Measurements from ENCODE around the gene IFT81. TPM values are rescaled to one million over a fixed set of nuclear protein-coding genes. Genes with fewer than 3 reads are reported as not detected.

The IFT81 gene
- total and polyA plus RNA-seq, 8 donors: 2.0 to 50.2 (median 6.9) TPM

DNA sequence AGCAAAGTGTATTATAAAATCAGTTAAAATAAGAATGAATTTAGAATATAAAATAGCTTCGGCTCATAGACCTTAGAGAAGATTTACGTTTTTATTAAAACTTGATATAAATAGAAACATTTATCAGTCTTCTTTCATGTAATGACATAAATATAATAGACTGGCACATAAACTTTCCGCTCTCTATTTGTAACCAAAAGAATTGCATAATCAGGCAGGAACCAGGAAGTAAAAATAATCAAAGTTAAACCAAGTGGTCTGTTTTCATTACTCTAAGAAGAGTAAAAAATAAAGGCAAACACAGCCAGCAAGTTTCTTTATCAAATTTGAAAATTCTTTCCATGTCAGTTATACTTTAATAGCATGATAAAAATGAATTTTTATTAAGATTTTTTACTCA, 110.6 kb downstream of the IFT81 start:
- Histone ChIP-seq H3K4me3 (no peak overlapping the region), H3K27me3 (no peaks in the 10 kb centered on the region), H3K9me3 (no peaks in the 10 kb centered on the region), H3K27ac (peak overlapping the region in 2 of 5 donors; percentile 54 to 60), H3K36me3 (no peaks in the 10 kb centered on the region), H3K4me1 (peaks cover 3 to 20% (median 8%) of the 10 kb centered on the region in 4 donors)
- intact Hi-C loops (cut with DNase I; ENCODE audit: low total_unique reads): no loop called here
- 9 to 18% (median 14%) methylated on average over 3 of the region's 3 CpGs for WGBS, 5 donors
- DNase-seq: peak in 1 of 2 donors; percentile 34
- no peak for TF ChIP-seq POLR2A (IDR thresholded peaks at IDR 0.05)
- TF ChIP-seq, protein P1, sequence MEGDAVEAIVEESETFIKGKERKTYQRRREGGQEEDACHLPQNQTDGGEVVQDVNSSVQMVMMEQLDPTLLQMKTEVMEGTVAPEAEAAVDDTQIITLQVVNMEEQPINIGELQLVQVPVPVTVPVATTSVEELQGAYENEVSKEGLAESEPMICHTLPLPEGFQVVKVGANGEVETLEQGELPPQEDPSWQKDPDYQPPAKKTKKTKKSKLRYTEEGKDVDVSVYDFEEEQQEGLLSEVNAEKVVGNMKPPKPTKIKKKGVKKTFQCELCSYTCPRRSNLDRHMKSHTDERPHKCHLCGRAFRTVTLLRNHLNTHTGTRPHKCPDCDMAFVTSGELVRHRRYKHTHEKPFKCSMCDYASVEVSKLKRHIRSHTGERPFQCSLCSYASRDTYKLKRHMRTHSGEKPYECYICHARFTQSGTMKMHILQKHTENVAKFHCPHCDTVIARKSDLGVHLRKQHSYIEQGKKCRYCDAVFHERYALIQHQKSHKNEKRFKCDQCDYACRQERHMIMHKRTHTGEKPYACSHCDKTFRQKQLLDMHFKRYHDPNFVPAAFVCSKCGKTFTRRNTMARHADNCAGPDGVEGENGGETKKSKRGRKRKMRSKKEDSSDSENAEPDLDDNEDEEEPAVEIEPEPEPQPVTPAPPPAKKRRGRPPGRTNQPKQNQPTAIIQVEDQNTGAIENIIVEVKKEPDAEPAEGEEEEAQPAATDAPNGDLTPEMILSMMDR (IDR thresholded peaks at IDR 0.05): no peak
- TF ChIP-seq EP300 (IDR thresholded peaks at IDR 0.05): no peak
- no peak for TF ChIP-seq POLR2AphosphoS5 (IDR thresholded peaks at IDR 0.05)

DNA sequence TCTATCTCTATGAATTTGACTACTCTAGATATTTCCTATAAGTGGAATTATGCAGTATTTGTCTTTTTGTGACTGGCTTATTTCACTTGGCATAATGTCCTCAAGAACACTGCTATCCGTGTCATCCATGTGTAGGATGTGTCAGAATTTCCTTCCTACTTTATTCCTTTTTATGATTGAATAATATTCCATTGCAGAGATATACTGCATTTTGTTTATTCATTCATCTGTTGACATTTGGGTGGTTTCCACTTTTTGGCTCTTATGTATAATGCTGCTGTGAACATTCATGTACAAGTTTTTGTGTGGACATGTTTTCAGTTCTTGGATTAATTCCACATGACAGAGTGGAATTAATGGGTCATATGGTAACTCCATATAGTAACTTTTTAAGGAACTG, 111.2 kb downstream of the IFT81 start:
- H3K27me3 ChIP-seq: no peaks in the 10 kb centered on the region
- H3K36me3 ChIP-seq: no peaks in the 10 kb centered on the region
- WGBS, 5 donors: 72 to 90% (median 87%) methylated on average over 1 of the region's 1 CpG
- no peak overlapping the region for H3K4me3 ChIP-seq
- no peak for DNase-seq
- TF ChIP-seq EP300 (IDR thresholded peaks at IDR 0.05) (no peak), POLR2AphosphoS5 (IDR thresholded peaks at IDR 0.05) (no peak), POLR2A (IDR thresholded peaks at IDR 0.05) (no peak)
- TF ChIP-seq, protein P1 (IDR thresholded peaks at IDR 0.05): no peak
- H3K27ac ChIP-seq: peak overlapping the region in 2 of 5 donors; percentile 54 to 60
- intact Hi-C loops (cut with DNase I; ENCODE audit: low total_unique reads): no loop called here
- no peaks in the 10 kb centered on the region for H3K9me3 ChIP-seq
- peaks cover 3 to 20% (median 8%) of the 10 kb centered on the region in 4 donors for H3K4me1 ChIP-seq

DNA sequence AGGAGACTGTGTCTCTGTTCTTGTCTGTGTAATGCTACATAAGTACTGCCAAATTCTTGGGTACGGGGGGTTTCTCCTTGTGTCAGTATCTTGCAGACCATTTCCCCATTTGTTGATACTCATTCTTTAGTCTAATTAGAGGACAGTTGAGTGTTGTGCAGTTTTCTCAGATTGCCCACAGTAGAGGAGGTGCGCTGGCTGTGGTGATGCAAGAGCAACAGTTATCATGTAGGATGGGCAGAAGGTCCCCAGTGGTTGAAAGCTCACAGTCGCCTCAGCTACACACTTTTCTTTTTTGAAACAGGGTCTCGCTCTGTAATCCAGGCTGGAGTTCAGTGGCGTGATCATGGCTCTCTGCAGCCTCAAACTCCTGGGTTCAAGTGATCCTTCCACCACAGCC, 119.1 kb downstream of the IFT81 start:
- H3K27ac ChIP-seq: no peak overlapping the region
- H3K9me3 ChIP-seq: no peaks in the 10 kb centered on the region
- H3K36me3 ChIP-seq: peaks cover 0 to 10% (median 3%) of the 10 kb centered on the region in 4 donors
- no peaks in the 10 kb centered on the region for H3K27me3 ChIP-seq
- intact Hi-C loops (cut with DNase I; ENCODE audit: low total_unique reads): no loop called here
- TF ChIP-seq EP300 (IDR thresholded peaks at IDR 0.05) (no peak), POLR2AphosphoS5 (IDR thresholded peaks at IDR 0.05) (no peak), POLR2A (IDR thresholded peaks at IDR 0.05) (no peak)
- TF ChIP-seq, protein P1 (IDR thresholded peaks at IDR 0.05): no peak
- 90 to 97% (median 95%) methylated on average over 5 of the region's 5 CpGs for WGBS, 5 donors
- DNase-seq: no peak
- H3K4me3 ChIP-seq: no peak overlapping the region
- H3K4me1 ChIP-seq: peaks cover 18 to 31% (median 23%) of the 10 kb centered on the region in 4 donors

DNA sequence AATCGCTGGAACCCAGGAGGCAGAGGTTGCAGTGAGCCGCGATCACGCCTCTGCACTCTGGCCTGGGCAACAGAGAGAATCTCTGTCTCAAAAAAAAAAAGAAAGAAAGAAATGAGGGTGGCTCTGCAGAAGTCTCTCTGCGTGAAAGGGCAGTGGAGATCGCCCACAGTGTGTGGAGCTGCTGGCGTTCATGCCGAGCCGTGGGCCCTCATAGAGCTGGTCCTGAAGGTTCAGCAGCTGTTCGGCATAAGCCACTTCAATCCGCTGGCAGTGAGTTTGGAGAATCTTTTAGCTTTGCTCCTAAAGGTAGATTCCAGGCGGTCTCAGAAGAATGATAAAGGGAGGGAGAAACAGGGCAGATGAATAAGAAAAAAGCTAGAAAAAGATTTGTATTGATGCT, 120.2 kb downstream of the IFT81 start:
- no peak overlapping the region for H3K4me3 ChIP-seq
- peaks cover 28 to 43% (median 34%) of the 10 kb centered on the region in 4 donors for H3K4me1 ChIP-seq
- H3K36me3 ChIP-seq: peaks cover 0 to 10% (median 3%) of the 10 kb centered on the region in 4 donors
- intact Hi-C loops (cut with DNase I; ENCODE audit: low total_unique reads): no loop called here
- DNase-seq: no peak
- H3K27me3 ChIP-seq: no peaks in the 10 kb centered on the region
- no peaks in the 10 kb centered on the region for H3K9me3 ChIP-seq
- WGBS, 5 donors: 92 to 98% (median 95%) methylated on average over 12 of the region's 12 CpGs
- no peak overlapping the region for H3K27ac ChIP-seq
- TF ChIP-seq, protein P1 (IDR thresholded peaks at IDR 0.05): no peak
- TF ChIP-seq POLR2AphosphoS5 (IDR thresholded peaks at IDR 0.05) (no peak), EP300 (IDR thresholded peaks at IDR 0.05) (no peak), POLR2A (IDR thresholded peaks at IDR 0.05) (no peak)

Measured in stomach (tissue), 9 donors.